ENCODE measurements around the gene MAGI2. TPM values are rescaled to one million over a fixed set of nuclear protein-coding genes. Genes with fewer than 3 reads are reported as not detected.

MAGI2 gene
- total and polyA plus RNA-seq, 4 donors = 0.37 to 4.1 (median 1.4) TPM

- no peak for DNase-seq (ENCODE audit: low spot score)
- H3K4me1 ChIP-seq (ENCODE audit: control insufficient read depth in 4 of 4, insufficient read depth in 4 of 4, low read length in 3 of 4) = no peaks in the 10 kb centered on the region
- 64% methylated on average over 3 of the region's 3 CpGs for WGBS
These were observed 1314.1 kb downstream of the MAGI2 start for GRCh38 chr7:78139335-78139734.

DNA sequence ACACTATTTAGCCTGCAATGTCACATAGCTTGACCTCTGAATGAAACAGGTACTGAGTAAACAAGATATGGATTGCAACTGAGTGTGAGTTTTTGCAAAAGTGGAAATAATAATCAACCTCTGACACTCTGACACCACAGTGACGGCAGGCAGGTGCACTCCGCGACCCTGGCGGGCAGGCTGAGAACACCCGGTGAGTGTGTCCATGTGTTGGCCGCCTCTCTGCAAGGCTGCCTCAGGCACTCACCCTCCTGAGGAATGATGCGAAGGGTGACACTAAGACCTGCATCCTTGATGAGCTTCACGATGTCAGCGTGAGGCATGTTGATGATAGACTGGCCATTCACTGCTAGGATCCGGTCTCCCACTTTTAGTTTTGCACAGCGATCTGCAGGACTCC is 1318.7 kb downstream of the MAGI2 start:
- H3K9me3 ChIP-seq (ENCODE audit: control insufficient read depth in 4 of 4, low read length in 3 of 4) = no peaks in the 10 kb centered on the region
- WGBS = 89% methylated on average over 11 of the region's 11 CpGs

More at GRCh38 chr7:78139335-78139734, 1314.1 kb downstream of the MAGI2 start:
- Histone ChIP-seq H3K27ac (ENCODE audit: low read depth in 1 of 2, low read length in 2 of 2) (no peak overlapping the region), H3K4me3 (ENCODE audit: low read depth in 1 of 3, low read length in 3 of 3) (no peak overlapping the region), H3K9me3 (ENCODE audit: control insufficient read depth in 4 of 4, low read length in 3 of 4) (no peaks in the 10 kb centered on the region), H3K9ac (ENCODE audit: low read depth in 1 of 2, low read length in 2 of 2) (no peak overlapping the region), H3K36me3 (ENCODE audit: control insufficient read depth in 4 of 4, insufficient read depth in 3 of 4, low read depth in 1 of 4, low read length in 3 of 4) (no peaks in the 10 kb centered on the region), H3K27me3 (ENCODE audit: control insufficient read depth in 4 of 4, insufficient read depth in 4 of 4, low read length in 3 of 4) (no peaks in the 10 kb centered on the region)
- TF ChIP-seq RXRA (IDR thresholded peaks at IDR 0.05) = peak in 1 of 2 donors; percentile 39
- TF ChIP-seq EGR1 (IDR thresholded peaks at IDR 0.05; ENCODE audit: low read depth in 2 of 2) = no peak
- TF ChIP-seq NR2F2 (IDR thresholded peaks at IDR 0.05) = peak; percentile 93
- TF ChIP-seq JUND (IDR thresholded peaks at IDR 0.05) = peak in 1 of 2 donors; percentile 15

More for the DNA sequence above, 1318.7 kb downstream of the MAGI2 start:
- Histone ChIP-seq H3K27ac (ENCODE audit: low read depth in 1 of 2, low read length in 2 of 2) (no peak overlapping the region), H3K4me1 (ENCODE audit: control insufficient read depth in 4 of 4, insufficient read depth in 4 of 4, low read length in 3 of 4) (no peaks in the 10 kb centered on the region), H3K27me3 (ENCODE audit: control insufficient read depth in 4 of 4, insufficient read depth in 4 of 4, low read length in 3 of 4) (no peaks in the 10 kb centered on the region), H3K4me3 (ENCODE audit: low read depth in 1 of 3, low read length in 3 of 3) (no peak overlapping the region), H3K36me3 (ENCODE audit: control insufficient read depth in 4 of 4, insufficient read depth in 3 of 4, low read depth in 1 of 4, low read length in 3 of 4) (no peaks in the 10 kb centered on the region), H3K9ac (ENCODE audit: low read depth in 1 of 2, low read length in 2 of 2) (no peak overlapping the region)
- DNase-seq (ENCODE audit: low spot score) = no peak
- no peak for TF ChIP-seq HNF4A (conservative IDR thresholded peaks at IDR 0.05)
- TF ChIP-seq, protein P1, sequence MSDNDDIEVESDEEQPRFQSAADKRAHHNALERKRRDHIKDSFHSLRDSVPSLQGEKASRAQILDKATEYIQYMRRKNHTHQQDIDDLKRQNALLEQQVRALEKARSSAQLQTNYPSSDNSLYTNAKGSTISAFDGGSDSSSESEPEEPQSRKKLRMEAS (IDR thresholded peaks at IDR 0.05) = no peak
- TF ChIP-seq, protein P2, sequence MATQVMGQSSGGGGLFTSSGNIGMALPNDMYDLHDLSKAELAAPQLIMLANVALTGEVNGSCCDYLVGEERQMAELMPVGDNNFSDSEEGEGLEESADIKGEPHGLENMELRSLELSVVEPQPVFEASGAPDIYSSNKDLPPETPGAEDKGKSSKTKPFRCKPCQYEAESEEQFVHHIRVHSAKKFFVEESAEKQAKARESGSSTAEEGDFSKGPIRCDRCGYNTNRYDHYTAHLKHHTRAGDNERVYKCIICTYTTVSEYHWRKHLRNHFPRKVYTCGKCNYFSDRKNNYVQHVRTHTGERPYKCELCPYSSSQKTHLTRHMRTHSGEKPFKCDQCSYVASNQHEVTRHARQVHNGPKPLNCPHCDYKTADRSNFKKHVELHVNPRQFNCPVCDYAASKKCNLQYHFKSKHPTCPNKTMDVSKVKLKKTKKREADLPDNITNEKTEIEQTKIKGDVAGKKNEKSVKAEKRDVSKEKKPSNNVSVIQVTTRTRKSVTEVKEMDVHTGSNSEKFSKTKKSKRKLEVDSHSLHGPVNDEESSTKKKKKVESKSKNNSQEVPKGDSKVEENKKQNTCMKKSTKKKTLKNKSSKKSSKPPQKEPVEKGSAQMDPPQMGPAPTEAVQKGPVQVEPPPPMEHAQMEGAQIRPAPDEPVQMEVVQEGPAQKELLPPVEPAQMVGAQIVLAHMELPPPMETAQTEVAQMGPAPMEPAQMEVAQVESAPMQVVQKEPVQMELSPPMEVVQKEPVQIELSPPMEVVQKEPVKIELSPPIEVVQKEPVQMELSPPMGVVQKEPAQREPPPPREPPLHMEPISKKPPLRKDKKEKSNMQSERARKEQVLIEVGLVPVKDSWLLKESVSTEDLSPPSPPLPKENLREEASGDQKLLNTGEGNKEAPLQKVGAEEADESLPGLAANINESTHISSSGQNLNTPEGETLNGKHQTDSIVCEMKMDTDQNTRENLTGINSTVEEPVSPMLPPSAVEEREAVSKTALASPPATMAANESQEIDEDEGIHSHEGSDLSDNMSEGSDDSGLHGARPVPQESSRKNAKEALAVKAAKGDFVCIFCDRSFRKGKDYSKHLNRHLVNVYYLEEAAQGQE (IDR thresholded peaks at IDR 0.05) = no peak
- TF ChIP-seq FOXA1 (IDR thresholded peaks at IDR 0.05) = no peak
- no peak for TF ChIP-seq CTCF (IDR thresholded peaks at IDR 0.05; ENCODE audit: low read depth, low read length, missing input control)
- TF ChIP-seq HNF4G (IDR thresholded peaks at IDR 0.05) = no peak
- no peak for TF ChIP-seq SP1 (IDR thresholded peaks at IDR 0.05)
- no peak for TF ChIP-seq YY1 (IDR thresholded peaks at IDR 0.05)
- no peak for TF ChIP-seq RXRA (IDR thresholded peaks at IDR 0.05)
- no peak for TF ChIP-seq TAF1 (conservative IDR thresholded peaks at IDR 0.05)
- TF ChIP-seq, protein P3, sequence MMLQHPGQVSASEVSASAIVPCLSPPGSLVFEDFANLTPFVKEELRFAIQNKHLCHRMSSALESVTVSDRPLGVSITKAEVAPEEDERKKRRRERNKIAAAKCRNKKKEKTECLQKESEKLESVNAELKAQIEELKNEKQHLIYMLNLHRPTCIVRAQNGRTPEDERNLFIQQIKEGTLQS (IDR thresholded peaks at IDR 0.05) = no peak
- no peak for TF ChIP-seq ZBTB33 (IDR thresholded peaks at IDR 0.05)
- no peak for TF ChIP-seq GABPA (IDR thresholded peaks at IDR 0.05 in 1 of 2, conservative IDR thresholded peaks at IDR 0.05 in 1 of 2)
- TF ChIP-seq JUND (IDR thresholded peaks at IDR 0.05) = no peak

Measured in liver (tissue), 9 donors.